Anterior cingulate cortex (tissue), 58 donors: Measurements from ENCODE around the gene SMARCD1.
"Not testable (repeated sequence)": the region's sequence is repeated elsewhere in the genome, so short reads cannot be mapped to it uniquely, and the experiment has no call there.

ENCODE experiments used
- DNase-seq, 58 donors: peaks; one replicate each; lab custom pipeline; 2025; lab: John Stamatoyannopoulos, UW

SMARCD1 gene

GRCh38 chr12:50120953-50121352, 35.8 kb downstream of the SMARCD1 start:
- DNase-seq = no peak

GRCh38 chr12:50121641-50122040, 36.5 kb downstream of the SMARCD1 start:
- no peak for DNase-seq

GRCh38 chr12:50123203-50123602, 38.1 kb downstream of the SMARCD1 start:
- DNase-seq = no peak

GRCh38 chr12:50127546-50127945, 42.4 kb downstream of the SMARCD1 start:
- no peak for DNase-seq

- DNase-seq = no peak
Observed at GRCh38 chr12:50129290-50129689, 44.1 kb downstream of the SMARCD1 start.

GRCh38 chr12:50132505-50133135, 47.5 kb downstream of the SMARCD1 start:
- no peak for DNase-seq

GRCh38 chr12:50142993-50143392, 57.9 kb downstream of the SMARCD1 start:
- DNase-seq = no peak

GRCh38 chr12:50145439-50145838, 60.3 kb downstream of the SMARCD1 start:
- DNase-seq = no peak

- no peak for DNase-seq
Observed at GRCh38 chr12:50147281-50147680, 62.1 kb downstream of the SMARCD1 start.

- DNase-seq = not testable (repeated sequence)
Observed at GRCh38 chr12:50148011-50148410, 62.9 kb downstream of the SMARCD1 start.

GRCh38 chr12:50149311-50149710, 64.2 kb downstream of the SMARCD1 start:
- DNase-seq = no peak
